ENCODE results near the gene ZBTB16. TPM values are rescaled to one million over a fixed set of nuclear protein-coding genes. Genes with fewer than 3 reads are reported as not detected.

ZBTB16 gene
- total RNA-seq, 1 donor from 2014 or later = 5.8 TPM

- intact Hi-C loops (cut with micrococcal nuclease) = no loop called here
Observed at GRCh38 chr11:114081641-114082414, 22.3 kb downstream of the ZBTB16 start.

GRCh38 chr11:114082415-114082748, 22.9 kb downstream of the ZBTB16 start:
- intact Hi-C loops (cut with micrococcal nuclease) = no loop called here

GRCh38 chr11:114082767-114083181, 23.3 kb downstream of the ZBTB16 start:
- intact Hi-C loops (cut with micrococcal nuclease) = no loop called here

- intact Hi-C loops (cut with micrococcal nuclease) = no loop called here
Observed at GRCh38 chr11:114083391-114084252, 24.1 kb downstream of the ZBTB16 start.

GRCh38 chr11:114084414-114084813, 24.9 kb downstream of the ZBTB16 start:
- intact Hi-C loops (cut with micrococcal nuclease) = no loop called here

GRCh38 chr11:114085965-114086793, 26.7 kb downstream of the ZBTB16 start:
- intact Hi-C loops (cut with micrococcal nuclease) = no loop called here

- intact Hi-C loops (cut with micrococcal nuclease) = loop anchor here (1.0 kb wide), 1 partner anchor 16 kb away; no protein-coding TSS in a partner anchor
Observed at GRCh38 chr11:114087025-114087424, 27.5 kb downstream of the ZBTB16 start.

GRCh38 chr11:114088216-114088615, 28.7 kb downstream of the ZBTB16 start:
- intact Hi-C loops (cut with micrococcal nuclease) = no loop called here

- intact Hi-C loops (cut with micrococcal nuclease) = no loop called here
Observed at GRCh38 chr11:114088836-114089235, 29.3 kb downstream of the ZBTB16 start.

- intact Hi-C loops (cut with micrococcal nuclease) = no loop called here
Observed at GRCh38 chr11:114089748-114090147, 30.2 kb downstream of the ZBTB16 start.

GRCh38 chr11:114090225-114090910, 30.9 kb downstream of the ZBTB16 start:
- intact Hi-C loops (cut with micrococcal nuclease) = no loop called here

- intact Hi-C loops (cut with micrococcal nuclease) = no loop called here
Observed at GRCh38 chr11:114090976-114091375, 31.5 kb downstream of the ZBTB16 start.

GRCh38 chr11:114091516-114092397, 32.2 kb downstream of the ZBTB16 start:
- intact Hi-C loops (cut with micrococcal nuclease) = no loop called here

GRCh38 chr11:114092478-114092877, 33.0 kb downstream of the ZBTB16 start:
- intact Hi-C loops (cut with micrococcal nuclease) = no loop called here

- intact Hi-C loops (cut with micrococcal nuclease) = no loop called here
Observed at GRCh38 chr11:114092953-114093352, 33.4 kb downstream of the ZBTB16 start.

- intact Hi-C loops (cut with micrococcal nuclease) = no loop called here
Observed at GRCh38 chr11:114094516-114094915, 35.0 kb downstream of the ZBTB16 start.

GRCh38 chr11:114095899-114096298, 36.4 kb downstream of the ZBTB16 start:
- intact Hi-C loops (cut with micrococcal nuclease) = no loop called here

- intact Hi-C loops (cut with micrococcal nuclease) = no loop called here
Observed at GRCh38 chr11:114097832-114098231, 38.3 kb downstream of the ZBTB16 start.

- intact Hi-C loops (cut with micrococcal nuclease) = no loop called here
Observed at GRCh38 chr11:114098927-114099326, 39.4 kb downstream of the ZBTB16 start.
